CMK (cell line): ENCODE data around the gene PLA2G4E.

Experiments used
- DNase-seq: peaks from one replicate; pipeline ENCODE4 v3.0.0-alpha.2; 2010; ENCODE audit warnings: low read depth

The PLA2G4E gene

GRCh38 chr15:41992151-41992802 is 28.6 kb downstream of the PLA2G4E start:
- no peak for DNase-seq

DNA sequence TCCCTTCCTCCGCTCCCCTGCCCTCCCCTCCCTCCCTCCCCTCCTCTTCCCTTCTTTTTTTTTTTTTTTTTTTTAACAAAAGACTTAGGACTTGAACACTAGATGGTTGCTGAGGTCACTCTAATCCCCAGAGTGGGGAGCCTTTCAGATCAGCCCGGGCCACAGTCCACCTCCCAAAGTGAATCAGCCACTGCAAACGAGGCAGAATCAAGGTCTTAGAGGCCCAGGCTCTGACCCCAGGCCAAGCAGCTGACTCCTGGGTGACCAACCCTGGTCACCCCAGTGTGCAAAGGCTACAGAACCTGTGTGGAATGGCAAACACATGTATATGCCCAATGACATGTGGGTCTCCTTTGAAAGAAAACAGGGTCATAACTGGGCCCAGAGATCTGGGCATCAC is 30.2 kb downstream of the PLA2G4E start:
- no peak for DNase-seq

DNA sequence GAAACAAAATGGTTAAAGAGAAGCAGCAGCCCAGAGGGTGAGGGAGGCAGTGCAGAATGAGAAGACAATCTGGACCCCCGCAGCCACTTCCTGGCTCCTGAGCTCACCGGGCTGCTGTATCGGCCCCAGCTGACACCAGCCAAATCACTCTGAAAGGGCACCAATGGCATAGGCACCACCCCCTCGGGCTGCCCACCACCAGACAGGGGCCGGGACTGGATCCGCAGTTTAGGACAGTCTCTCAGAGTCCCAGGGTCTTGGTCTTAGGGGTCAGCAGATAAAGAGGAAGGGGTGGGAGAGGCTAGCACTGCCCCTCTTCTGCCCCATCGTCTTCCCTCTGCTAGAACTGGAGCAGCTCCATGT is 30.6 kb downstream of the PLA2G4E start:
- no peak for DNase-seq

GRCh38 chr15:41989573-41990242 is 31.1 kb downstream of the PLA2G4E start:
- DNase-seq, result no peak

DNA sequence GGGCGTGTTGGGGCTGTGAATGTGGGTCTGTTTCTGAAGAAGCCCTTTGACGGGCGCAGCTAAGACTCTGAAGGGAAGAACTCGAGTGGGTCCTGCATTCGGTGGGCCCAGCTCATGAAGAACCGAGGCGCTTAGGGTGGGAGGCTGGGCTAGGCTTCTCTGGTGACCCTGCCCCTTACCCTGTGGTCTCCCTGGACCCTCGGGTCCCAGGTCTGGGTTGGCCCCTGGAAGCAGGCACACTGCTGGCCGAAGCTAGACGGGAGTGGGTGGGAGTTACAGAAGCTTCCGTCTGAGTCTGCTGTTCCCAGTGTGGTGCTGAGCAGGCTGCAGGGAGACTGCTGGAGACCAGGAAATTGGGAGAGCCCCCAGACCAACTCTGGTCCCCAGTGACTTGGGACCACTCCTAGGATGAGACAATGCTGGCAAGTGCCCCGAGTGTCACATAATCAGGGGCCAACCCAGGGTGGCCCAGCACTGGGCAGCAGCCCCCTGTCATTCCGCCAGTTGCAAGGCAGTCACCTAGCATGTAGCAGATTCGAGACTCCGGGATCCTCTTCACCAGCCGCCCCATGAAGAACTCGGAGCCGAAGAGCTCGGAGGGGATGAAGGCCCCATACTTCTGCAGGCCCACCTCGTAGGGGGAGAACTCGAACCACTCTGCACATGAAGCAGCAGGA is 31.8 kb downstream of the PLA2G4E start:
- no peak for DNase-seq

GRCh38 chr15:41987925-41988275 is 32.9 kb downstream of the PLA2G4E start:
- DNase-seq, result no peak

DNA sequence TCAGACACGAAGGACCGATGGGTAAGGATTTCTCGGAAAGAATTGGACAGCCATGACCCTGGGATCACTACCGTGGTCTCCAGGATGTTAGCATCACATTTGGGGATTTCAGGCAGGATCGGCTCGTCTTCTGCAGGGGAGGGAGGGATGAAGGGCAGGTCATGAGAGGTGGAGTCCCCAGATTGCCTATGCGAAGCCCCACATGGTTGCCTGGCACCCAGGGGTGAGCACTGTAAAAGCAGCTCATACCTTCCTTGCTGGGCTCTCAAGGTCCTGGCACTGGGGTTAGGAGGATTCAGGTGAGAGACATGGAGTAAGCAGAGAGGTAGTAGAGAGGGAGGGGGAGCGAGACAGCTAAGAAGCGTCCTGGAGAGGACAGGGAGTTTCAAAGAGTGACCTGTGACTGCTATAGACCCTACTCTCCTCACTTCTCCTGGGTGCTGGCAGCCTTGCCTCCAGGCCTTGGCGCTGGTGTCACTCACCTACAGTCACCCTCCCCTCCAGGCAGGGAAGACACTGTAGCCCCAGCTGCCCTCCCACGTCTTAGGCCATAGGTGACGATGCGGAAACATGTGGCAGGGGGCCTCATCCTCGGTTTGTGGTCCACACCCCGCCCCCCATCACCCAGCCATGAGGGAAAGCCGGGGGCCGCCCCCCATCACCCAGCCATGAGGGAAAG is 33.5 kb downstream of the PLA2G4E start:
- DNase-seq, result no peak

DNA sequence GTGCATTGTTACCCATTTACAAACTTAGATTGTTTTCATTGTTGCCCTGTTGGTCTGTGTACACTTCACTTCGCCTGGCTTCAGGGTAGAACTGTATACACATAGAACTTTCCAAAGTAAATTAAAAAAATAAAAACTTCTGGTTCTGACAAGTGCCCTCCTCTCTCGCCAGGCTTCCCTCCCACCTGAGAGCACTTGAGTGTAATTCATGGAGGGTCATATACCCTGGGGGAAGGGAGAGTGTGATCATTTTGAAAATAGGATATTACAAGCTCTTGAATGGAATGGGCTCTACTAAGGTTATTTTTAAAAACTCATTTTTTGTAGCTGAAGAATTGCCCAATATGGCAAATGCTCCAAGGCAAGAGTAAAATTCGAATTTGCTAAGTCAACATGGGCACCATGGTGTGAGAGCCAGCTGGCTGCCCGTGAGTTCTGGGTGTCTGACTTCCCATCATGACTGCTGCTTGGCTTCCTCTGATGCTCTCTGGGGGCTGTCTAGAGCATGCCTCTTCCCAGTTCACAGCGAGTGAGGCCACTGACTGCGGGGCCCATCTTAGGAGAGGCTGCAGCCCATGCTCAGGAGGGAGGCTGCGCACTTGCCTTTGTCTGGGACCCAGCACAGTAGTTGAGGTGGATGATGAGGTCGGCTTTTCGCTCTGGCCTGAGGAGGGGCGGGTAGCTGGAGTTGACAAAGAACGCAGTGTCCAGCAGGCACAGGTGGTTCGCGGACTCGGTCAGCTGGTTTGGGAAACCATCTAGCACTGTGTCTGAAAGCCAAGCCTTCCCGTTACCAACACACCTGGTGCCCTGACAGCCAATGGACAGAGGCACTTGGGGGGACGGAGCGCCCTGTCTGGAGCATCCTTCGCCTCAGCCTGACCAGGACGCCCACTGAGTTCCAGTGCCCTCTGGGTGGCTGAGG is 35.3 kb downstream of the PLA2G4E start:
- DNase-seq, result no peak

GRCh38 chr15:41984622-41985021 is 36.2 kb downstream of the PLA2G4E start:
- no peak for DNase-seq

- DNase-seq, result no peak
These were observed 36.9 kb downstream of the PLA2G4E start for GRCh38 chr15:41983621-41984571.

- no peak for DNase-seq
These were observed 37.6 kb downstream of the PLA2G4E start for GRCh38 chr15:41983221-41983620.

- no peak for DNase-seq
These were observed 38.5 kb downstream of the PLA2G4E start for GRCh38 chr15:41982133-41982930.

DNA sequence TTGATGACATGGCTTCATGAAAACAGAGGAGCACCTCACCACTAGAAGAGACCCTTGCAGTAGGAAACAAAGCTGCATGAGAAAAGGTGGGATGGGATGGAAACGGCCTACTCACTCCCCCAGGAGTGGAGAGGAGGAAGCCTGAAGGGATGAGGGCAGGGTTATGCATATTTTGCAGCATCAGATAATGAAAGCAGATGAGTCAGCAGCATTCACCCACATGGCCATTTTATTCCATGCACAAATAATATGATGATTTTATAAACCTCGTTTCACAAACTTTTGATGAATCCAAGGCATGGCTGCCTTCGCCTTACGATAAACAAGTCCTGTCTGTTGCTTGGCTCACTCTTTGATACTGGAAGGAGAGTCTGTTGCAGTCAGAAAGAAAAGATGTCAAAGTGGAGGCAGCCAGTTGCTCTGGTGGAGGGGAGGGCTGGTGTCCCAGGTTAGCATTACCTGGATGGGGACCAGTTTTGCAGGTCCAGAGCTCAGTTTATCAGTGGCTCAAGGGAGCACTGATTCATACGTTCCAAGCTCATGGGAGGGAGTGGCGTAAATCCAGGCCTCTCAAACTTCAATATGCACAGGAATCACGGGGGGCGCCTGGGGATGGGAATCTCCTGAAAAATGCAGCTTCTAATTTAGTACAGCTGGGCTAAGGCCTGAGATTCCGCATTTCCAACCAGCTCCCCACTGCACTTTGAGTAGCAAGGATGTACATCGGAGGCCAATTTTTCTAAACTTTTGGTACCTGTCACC is 39.3 kb downstream of the PLA2G4E start:
- no peak for DNase-seq

DNA sequence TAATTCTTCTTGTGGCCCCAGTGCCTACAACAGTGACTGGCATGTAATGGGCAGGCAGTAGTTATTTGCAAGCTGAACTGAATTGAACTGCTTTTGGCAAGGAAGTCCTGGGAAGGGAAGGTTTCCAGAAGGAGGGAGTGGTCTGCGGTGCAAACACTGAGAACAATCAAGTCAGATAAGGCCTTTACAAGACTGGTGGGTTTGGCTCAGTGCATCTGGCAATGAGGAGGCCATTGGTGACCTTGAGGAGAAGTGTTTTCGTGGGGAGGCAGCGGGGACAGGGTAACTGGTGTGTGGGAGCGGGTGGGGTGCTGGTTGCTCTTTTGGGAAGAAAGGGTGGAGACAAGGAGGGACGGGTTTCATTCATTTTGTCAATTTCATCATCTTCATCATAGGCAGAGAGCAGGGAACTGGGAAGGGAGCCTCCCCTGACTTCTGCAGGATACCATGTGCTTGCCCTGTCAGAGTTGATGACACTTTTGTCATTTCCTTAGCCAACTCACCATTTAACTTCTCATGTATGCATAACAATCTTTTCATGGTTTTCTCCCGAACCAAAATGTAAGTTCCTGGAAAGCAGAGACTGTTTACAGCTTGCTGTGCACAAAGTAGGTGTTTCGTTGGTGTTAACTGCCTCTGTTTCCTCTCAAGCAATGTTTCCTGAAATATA is 40.1 kb downstream of the PLA2G4E start:
- DNase-seq, result no peak

- no peak for DNase-seq
These were observed 41.2 kb downstream of the PLA2G4E start for GRCh38 chr15:41979493-41980266.

DNA sequence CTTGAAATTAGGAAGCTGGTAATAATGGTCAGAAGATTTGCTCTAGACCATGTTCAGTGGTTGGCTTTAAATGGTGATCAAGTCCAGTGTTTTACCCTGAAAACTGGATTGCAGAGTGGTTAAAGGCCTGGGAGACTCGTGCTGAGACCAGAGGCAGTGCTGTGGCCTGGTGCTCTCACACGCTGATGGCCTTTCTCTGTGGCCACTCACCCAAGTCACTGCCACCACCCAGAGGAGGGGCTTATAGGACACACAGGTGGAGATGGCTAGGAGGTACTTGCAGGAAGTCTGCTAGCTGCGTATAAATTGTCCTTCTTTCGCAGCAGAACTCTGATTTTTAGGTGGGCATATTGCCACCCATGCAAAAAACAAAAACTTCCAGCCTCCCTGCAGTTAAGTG is 42.3 kb downstream of the PLA2G4E start:
- DNase-seq, result no peak

- DNase-seq, result no peak
These were observed 43.0 kb downstream of the PLA2G4E start for GRCh38 chr15:41977757-41978383.
